Kidney epithelial cell (primary cell): ENCODE measurements around the gene TACR1. TPM values are rescaled to one million over a fixed set of nuclear protein-coding genes. Genes with fewer than 3 reads are reported as not detected.

Experiments
- DNase-seq: peaks from one replicate; pipeline ENCODE4 v3.0.0-alpha.2; 2010; ENCODE audit warnings: low read depth
- H3K27me3 ChIP-seq: 2 replicates; pipeline ENCODE4 v1.6.0; 2011; ENCODE audit warnings: low read length; ENCODE audit not compliant: control insufficient read depth, insufficient read depth
- H3K36me3 ChIP-seq: 2 replicates; pipeline ENCODE4 v1.5.1; 2011; ENCODE audit warnings: low read length; ENCODE audit not compliant: control insufficient read depth, insufficient read depth
- H3K4me3 ChIP-seq: 2 replicates; pipeline ENCODE4 v1.5.1; 2011; ENCODE audit warnings: low read depth, mild to moderate bottlenecking, control low read depth, low read length
- CTCF ChIP-seq: IDR thresholded peaks from 2 replicates; pipeline ENCODE4 v1.5.1; 2011; ENCODE audit warnings: mild to moderate bottlenecking, moderate library complexity, low read length, control low read depth, inconsistent platforms; ENCODE audit not compliant: insufficient read depth, poor library complexity, severe bottlenecking
- total RNA-seq: library from RNA; depleted of rRNA; stranded (reverse); fragments of >200 nt; gene quantifications from 2 replicates; pipeline ENCODE4 v1.2.3, GENCODE V29; 2015

Gene TACR1
- total RNA-seq, 1 donor from 2014 or later = not detected

- Histone ChIP-seq H3K36me3 (no peaks in the 10 kb centered on the region), H3K27me3 (no peaks in the 10 kb centered on the region), H3K4me3 (no peak overlapping the region)
- no peak for TF ChIP-seq CTCF
- peak; percentile 61 for DNase-seq
Measured at GRCh38 chr2:75055820-75056675, 143.3 kb downstream of the TACR1 start.

GRCh38 chr2:75055142-75055819, 144.0 kb downstream of the TACR1 start:
- DNase-seq = no peak
- no peak for TF ChIP-seq CTCF
- Histone ChIP-seq H3K27me3 (no peaks in the 10 kb centered on the region), H3K36me3 (no peaks in the 10 kb centered on the region), H3K4me3 (no peak overlapping the region)

- Histone ChIP-seq H3K4me3 (no peak overlapping the region), H3K36me3 (no peaks in the 10 kb centered on the region), H3K27me3 (no peaks in the 10 kb centered on the region)
- TF ChIP-seq CTCF = no peak
- no peak for DNase-seq
Measured at GRCh38 chr2:75054296-75054695, 145.0 kb downstream of the TACR1 start.

- no peaks in the 10 kb centered on the region for H3K36me3 ChIP-seq
- TF ChIP-seq CTCF = peak; percentile 89
- no peak for DNase-seq
Measured at GRCh38 chr2:75053484-75054112, 145.7 kb downstream of the TACR1 start.

GRCh38 chr2:75047992-75048625, 151.2 kb downstream of the TACR1 start:
- no peaks in the 10 kb centered on the region for H3K27me3 ChIP-seq
- no peaks in the 10 kb centered on the region for H3K36me3 ChIP-seq
- TF ChIP-seq CTCF = no peak
- H3K4me3 ChIP-seq = no peak overlapping the region
- peak; percentile 14 for DNase-seq

More at GRCh38 chr2:75053484-75054112, 145.7 kb downstream of the TACR1 start:
- Histone ChIP-seq H3K27me3 (no peaks in the 10 kb centered on the region), H3K4me3 (no peak overlapping the region)
